Middle frontal gyrus (tissue), 1 donor: ENCODE data around the gene TMX4.
"Not testable (repeated sequence)": the region's sequence is repeated elsewhere in the genome, so short reads cannot be mapped to it uniquely, and the experiment has no call there.

Source experiments
- DNase-seq: peaks from one replicate; pipeline ENCODE4 v3.0.0-alpha.2; 2015; ENCODE audit warnings: low spot score; ENCODE audit errors: extremely low spot score

TMX4 gene

GRCh38 chr20:7974785-7975435, 44.7 kb downstream of the TMX4 start:
- DNase-seq: no peak

- no peak for DNase-seq
These were observed 47.9 kb downstream of the TMX4 start for GRCh38 chr20:7971536-7972280.

- DNase-seq: no peak
These were observed 52.2 kb downstream of the TMX4 start for GRCh38 chr20:7967199-7967844.

GRCh38 chr20:7966176-7966575, 53.4 kb downstream of the TMX4 start:
- no peak for DNase-seq

- no peak for DNase-seq
These were observed 60.1 kb downstream of the TMX4 start for GRCh38 chr20:7959484-7959883.

- DNase-seq: not testable (repeated sequence)
These were observed 63.0 kb downstream of the TMX4 start for GRCh38 chr20:7956561-7956960.

GRCh38 chr20:7950387-7950786, 69.2 kb downstream of the TMX4 start:
- DNase-seq: no peak

- no peak for DNase-seq
These were observed 75.7 kb downstream of the TMX4 start for GRCh38 chr20:7943891-7944290.

- no peak for DNase-seq
These were observed 79.2 kb downstream of the TMX4 start, which contains the start of gene HAO1 for GRCh38 chr20:7940341-7940740. TSS of gene HAO1 (minus strand) at chr20:7940458. CDS start at chr20:7940422, 36 bp downstream.

GRCh38 chr20:7939663-7940062, 79.9 kb downstream of the TMX4 start:
- no peak for DNase-seq

- no peak for DNase-seq
These were observed 81.5 kb downstream of the TMX4 start for GRCh38 chr20:7938058-7938457.

- no peak for DNase-seq
These were observed 82.2 kb downstream of the TMX4 start for GRCh38 chr20:7937328-7937727.

GRCh38 chr20:7935027-7935551, 84.5 kb downstream of the TMX4 start:
- no peak for DNase-seq

GRCh38 chr20:7933346-7933745, 86.2 kb downstream of the TMX4 start:
- DNase-seq: no peak

GRCh38 chr20:7930343-7930742, 89.2 kb downstream of the TMX4 start:
- no peak for DNase-seq
